K562 (cell line): ENCODE results near the gene DGKA.

Experiments
- BRD4 ChIP-seq: fragments of 200-600 bp; sonication (generic); IDR thresholded peaks from 2 replicates; pipeline ENCODE4 v1.6.1; 2017; ENCODE audit warnings: inconsistent platforms
- CTCF ChIP-seq, 3 experiments: IDR thresholded peaks in 2 of 3; conservative IDR thresholded peaks in 1 of 3; 2 replicates each; pipeline ENCODE4 v1.5.1; 2011 to 2012; ENCODE audit warnings: low read length in 3 of 3, mild to moderate bottlenecking in 3 of 3, control low read depth in 2 of 3, improper control_type of control experiment in 1 of 3, inconsistent platforms in 1 of 3, low read depth in 1 of 3, mixed read lengths in 1 of 3, moderate library complexity in 1 of 3; ENCODE audit not compliant: insufficient read depth in 2 of 3
- FOXK1 ChIP-seq: sonication (generic); formaldehyde crosslinking; IDR thresholded peaks from 2 replicates; pipeline ENCODE4 v1.8.0; 2022; ENCODE audit warnings: missing genetic modification reagents, mild to moderate bottlenecking, borderline replicate concordance
- KLF6 ChIP-seq: fragments of 250-450 bp; sonication (Bioruptor Pico); IDR thresholded peaks from 2 replicates; pipeline ENCODE4 v1.4.0; 2020; ENCODE audit warnings: mild to moderate bottlenecking, moderate library complexity, borderline replicate concordance
- MTA3 ChIP-seq: fragments of 450-650 bp; formaldehyde crosslinking; IDR thresholded peaks from 2 replicates; pipeline ENCODE4 v1.6.1; 2017; ENCODE audit warnings: mild to moderate bottlenecking, borderline replicate concordance
- MTF1 ChIP-seq: fragments of 250-450 bp; sonication (Bioruptor Pico); IDR thresholded peaks from 2 replicates; pipeline ENCODE4 v1.9.0; 2021; ENCODE audit warnings: moderate library complexity, mild to moderate bottlenecking, inconsistent platforms, borderline replicate concordance
- OTX1 ChIP-seq: fragments of 450-650 bp; formaldehyde crosslinking; IDR thresholded peaks from 2 replicates; pipeline ENCODE4 v1.4.0; 2022; ENCODE audit warnings: mild to moderate bottlenecking
- SIX5 ChIP-seq, 2 experiments: IDR thresholded peaks; 2 replicates each; pipeline ENCODE4 v1.6.1; 2011; ENCODE audit warnings: low read length in 2 of 2, borderline replicate concordance in 1 of 2, low read depth in 1 of 2, mild to moderate bottlenecking in 1 of 2, moderate library complexity in 1 of 2; ENCODE audit not compliant: insufficient read depth in 1 of 2
- TAF1 ChIP-seq: IDR thresholded peaks from 2 replicates; pipeline ENCODE4 v1.6.1; 2011; ENCODE audit warnings: mild to moderate bottlenecking, low read length, moderate library complexity; ENCODE audit not compliant: insufficient read depth, control insufficient read depth, severe bottlenecking; ENCODE audit errors: extremely low read depth
- THAP7 ChIP-seq: fragments of 250-450 bp; sonication (Bioruptor Pico); IDR thresholded peaks from 2 replicates; pipeline ENCODE4 v1.5.0; 2021
- XRCC5 ChIP-seq: fragments of 200-400 bp; formaldehyde crosslinking; IDR thresholded peaks from 2 replicates; pipeline ENCODE4 v1.6.1; 2017; ENCODE audit warnings: low read depth, mild to moderate bottlenecking, low read length

- TF ChIP-seq XRCC5 (no peak), BRD4 (no peak), SIX5 (IDR thresholded peaks at IDR 0.05; ENCODE audit: borderline replicate concordance in 1 of 2, insufficient read depth in 1 of 2, low read depth in 1 of 2, low read length in 2 of 2) (no peak), CTCF (IDR thresholded peaks at IDR 0.05 in 2 of 3, conservative IDR thresholded peaks at IDR 0.05 in 1 of 3; ENCODE audit: insufficient read depth in 2 of 3, low read depth in 1 of 3, low read length in 3 of 3) (no peak), MTA3 (no peak), KLF6 (no peak), OTX1 (no peak), TAF1 (no peak), FOXK1 (CRISPR knock-in tag) (no peak), THAP7 (CRISPR knock-in tag) (no peak), MTF1 (CRISPR knock-in tag) (no peak)
Measured at GRCh38 chr12:55972456-55972855, 41.5 kb downstream of the DGKA start.
